ENCODE data around the gene SDK1.

Gene SDK1

DNA sequence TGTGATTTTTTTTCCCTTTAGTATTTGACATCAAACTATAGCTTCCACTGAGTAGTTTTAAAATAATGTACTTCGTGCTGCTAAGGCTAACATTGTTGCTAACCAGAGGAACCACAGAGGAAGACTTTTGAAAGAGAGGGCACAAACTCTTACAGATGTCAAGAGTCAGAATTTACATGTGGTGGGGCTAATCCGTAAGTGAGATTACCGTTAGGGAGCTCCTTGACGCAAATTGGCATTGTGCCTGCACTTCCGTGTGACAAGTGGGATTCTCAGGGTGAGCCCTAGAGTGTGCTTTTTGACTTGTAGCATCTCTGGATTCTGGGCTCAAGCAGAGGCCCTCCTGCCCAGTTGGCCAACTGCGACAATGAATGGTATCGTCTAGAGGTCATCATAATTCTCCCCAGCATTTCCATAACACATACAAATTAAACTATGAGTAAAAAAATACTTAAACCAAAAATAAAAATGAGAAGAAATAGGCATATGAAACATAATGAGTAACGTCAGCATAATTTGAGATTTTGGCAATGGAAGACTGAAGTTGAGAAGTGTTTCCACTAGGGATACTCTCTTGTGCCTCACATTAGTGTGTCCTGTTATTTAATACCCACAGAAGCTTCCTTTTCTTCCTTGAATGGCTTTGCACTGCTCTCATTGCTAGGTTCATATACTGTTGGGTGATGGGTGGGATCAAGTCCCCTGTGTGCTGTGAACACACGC, 164.0 kb downstream of the SDK1 start:
- DNase-seq, result no peak

DNA sequence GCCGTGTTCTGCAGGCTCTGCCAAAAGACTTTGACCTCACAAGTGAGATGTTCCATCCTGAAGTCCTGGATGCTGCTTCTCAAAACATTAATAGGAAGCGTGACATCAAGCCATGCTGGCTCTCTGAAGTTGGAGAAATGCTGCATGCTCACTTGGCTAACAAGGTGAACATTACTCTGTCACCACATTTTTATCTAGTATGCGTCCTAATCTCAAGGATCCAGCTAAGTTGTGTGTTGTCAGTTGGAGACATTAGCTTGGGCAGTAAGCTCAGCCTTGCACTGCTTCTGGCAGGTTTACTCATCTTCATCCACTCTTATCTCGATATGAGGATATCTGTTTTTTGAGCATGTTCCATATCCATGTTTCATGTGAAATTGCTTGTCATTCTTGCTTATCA, 165.2 kb downstream of the SDK1 start:
- no peak for DNase-seq

DNA sequence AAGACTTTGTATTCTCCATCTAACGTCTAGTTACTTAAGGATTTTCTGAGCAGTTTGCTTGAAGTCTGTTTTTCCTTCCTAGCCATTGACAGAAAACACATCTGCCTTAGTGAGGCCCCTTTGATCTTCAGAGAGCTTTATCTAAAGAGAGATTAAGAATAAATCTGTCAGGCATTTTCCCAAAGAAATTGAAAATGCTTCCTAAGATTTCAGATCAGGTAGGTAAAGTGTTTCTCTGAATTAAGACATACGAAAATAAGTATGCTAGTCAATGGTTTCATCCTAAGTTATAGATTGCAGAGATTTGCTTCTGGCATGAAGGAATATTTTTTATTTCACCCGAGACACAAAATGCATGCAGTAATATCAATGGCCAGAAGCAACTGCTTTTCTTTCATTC, 168.6 kb downstream of the SDK1 start:
- no peak for DNase-seq

DNA sequence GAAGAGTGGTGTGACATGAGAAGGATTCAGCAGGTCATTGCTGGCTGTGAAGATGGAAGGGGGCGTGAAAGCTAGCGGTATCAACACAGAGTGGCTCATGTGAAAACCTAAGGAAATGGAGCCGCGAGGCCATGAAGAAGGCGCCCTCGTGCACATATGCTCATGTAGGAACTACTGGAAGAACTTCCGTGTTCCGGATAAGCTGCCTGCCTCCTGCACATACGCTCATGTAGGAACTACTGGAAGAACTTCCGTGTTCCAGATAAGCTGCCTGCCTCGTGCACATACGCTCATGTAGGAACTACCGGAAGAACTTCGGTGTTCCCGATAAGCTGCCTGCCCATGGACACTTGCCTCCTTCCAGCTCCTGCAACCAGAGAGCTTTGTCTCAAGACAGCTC, 179.1 kb downstream of the SDK1 start:
- no peak for DNase-seq

DNA sequence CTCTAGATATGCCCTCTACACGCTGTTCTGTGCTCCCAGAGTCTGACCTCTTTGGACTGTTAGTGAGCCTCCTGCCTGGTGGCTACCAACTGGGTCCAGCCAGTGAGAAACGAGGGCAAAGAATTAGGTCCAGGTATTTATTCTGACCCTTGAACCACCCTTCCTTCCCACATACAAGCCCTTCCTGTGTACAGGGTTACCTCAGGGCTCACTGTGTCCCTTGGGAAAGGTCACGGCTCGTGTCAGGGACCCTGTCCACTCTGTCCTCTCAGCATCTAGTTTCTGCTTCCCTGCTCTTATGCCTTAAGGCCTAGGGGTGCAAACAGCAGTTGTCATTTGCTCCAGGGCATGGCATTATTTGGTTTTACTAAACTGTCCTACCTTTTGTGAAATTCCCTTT, 180.4 kb downstream of the SDK1 start:
- no peak for DNase-seq

DNA sequence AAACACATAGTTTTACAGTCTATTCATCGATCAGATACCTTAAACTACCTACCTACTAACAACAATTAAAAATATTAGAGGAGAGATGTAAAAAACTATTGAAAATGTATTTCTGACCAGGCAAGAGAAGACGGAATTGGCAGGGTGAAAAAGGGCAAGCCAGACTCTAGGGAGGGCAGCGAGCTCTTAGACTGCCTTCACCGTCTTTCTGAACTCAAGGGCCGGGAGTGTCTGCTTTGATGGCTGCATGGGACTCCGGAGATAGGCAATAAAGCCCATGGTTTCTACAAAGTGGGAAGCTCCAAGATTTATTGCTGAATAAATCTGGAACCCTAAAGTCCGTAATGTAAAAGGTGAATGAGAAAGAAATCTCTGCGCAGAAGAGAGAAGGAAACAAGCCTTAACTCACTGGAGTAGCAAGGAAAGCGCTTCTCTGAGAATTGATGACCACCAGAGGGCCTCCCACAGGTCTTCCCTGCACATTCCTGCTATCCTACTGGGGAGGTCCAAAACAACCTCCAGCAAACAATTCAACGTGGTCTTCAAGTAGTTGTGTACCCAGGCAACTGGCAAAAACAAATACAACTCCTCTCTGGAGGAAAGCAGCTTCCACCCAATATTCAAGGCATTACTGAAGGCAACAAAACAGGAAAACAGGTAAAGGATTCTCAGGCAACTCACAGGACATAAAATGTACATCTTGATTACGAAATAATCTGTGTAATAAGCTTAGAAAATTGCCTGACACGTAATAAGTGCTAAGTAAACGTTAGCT, 181.3 kb downstream of the SDK1 start:
- DNase-seq, result no peak

DNA sequence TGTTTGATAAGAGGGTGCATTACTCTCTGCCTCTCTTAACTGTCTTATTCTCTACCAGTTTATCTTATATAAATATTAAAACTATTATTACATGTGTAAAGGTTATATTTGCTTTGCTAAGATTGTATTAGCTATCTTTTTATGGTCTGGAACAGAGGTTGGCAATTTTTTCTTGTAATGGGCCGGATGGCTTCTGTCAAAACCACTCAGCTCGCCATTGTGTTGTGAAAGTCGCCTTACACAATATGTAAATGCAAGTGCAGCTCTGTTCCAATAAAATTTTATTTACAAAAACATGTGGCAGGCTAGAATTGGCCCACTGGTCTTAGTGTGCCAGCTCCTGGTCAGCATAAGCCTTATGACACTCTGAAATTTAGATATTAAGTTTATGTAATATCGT, 185.8 kb downstream of the SDK1 start:
- DNase-seq, result no peak

DNA sequence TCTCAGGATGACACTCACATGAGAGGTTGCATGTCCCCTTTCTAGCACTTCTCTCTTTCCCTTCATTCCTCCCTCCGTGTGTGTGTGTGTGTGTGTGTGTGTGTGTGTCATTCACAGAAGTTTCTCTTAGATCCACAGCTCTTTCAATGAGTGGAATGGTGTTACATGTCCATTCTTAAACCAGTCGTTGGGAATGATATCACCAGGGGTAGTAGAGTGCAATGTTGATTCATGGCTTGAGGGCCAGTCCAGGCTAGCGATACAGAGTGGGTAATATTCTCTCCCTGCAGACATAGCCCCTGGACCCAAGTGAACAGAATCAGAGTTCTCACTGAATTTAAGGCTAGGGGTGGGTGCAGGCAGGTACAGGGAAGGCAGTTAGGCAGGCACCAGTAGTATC, 187.8 kb downstream of the SDK1 start:
- DNase-seq, result no peak

DNA sequence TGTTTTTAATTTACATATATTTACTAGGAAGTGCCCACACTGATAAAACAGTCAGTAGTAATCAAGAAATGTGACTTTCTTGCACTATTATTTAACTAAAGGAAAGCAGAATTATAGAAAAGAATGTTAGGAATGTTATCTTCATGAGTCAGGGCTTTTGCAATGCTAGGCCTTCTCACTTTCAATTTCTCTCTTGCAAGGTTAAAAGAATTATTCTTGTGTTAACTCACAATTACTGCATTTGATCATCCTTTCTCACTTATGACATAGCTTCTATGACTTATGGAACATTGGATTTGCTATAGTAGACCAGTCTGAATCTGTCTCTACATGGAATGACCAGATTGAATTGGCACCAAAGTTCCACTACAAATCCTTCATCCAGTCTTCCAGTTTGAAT, 192.4 kb downstream of the SDK1 start:
- DNase-seq, result no peak

DNA sequence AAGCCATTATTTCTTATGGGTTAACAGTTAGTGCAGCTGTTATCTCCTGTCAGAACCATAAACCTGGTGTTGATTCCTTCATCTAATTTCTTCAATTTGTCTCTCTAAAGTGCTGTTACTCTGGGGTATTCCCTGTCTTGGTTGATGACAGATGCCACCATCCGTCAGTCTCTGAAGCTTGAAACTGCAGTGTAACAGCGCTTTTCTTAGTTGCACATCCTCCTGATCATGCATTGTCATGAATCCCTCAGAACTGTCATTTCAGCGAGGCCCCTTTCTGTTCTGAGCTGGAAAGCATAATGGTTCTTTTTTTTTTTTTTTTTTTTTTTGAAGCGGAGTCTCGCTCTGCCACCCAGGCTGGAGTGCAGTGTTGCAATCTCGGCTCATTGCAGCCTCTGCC, 193.9 kb downstream of the SDK1 start:
- no peak for DNase-seq

DNA sequence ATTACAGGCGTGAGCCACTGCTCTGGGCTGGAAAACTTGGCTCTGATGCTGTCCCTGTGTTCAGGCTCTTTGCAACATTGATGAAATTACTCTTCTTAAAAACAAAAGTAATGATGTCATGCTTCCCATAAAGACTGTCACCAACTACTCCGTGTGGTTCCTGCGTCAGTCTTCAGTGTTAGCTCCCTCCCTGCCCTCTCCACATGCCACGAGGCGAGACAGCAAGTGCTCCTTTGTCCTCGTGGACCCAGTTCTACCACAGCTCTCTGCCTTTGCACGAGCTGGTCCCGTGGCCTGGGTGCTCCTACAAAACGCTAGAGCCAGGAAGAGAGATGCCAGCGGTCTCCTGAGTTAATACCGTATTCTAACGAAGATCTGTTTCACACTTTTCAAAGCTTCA, 194.5 kb downstream of the SDK1 start:
- no peak for DNase-seq

DNA sequence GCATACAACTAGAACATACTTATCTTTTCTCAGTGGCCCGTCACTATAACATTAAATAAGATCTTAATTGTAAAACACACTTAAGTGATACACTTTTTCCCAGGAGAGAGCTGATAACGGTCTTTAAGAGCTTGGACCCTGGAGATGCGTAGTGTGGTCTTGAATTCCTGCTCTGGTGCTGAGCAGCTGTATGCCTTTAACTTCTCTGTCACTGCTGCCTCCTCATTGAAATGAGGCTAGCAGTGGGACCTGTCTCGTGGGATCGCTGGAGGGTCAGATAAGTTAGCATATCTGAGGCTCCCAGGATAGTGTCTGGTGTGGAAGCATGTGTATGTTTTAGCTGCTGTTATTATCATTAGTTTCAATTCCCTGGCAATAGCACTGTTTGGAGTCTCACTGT, 194.9 kb downstream of the SDK1 start:
- no peak for DNase-seq

DNA sequence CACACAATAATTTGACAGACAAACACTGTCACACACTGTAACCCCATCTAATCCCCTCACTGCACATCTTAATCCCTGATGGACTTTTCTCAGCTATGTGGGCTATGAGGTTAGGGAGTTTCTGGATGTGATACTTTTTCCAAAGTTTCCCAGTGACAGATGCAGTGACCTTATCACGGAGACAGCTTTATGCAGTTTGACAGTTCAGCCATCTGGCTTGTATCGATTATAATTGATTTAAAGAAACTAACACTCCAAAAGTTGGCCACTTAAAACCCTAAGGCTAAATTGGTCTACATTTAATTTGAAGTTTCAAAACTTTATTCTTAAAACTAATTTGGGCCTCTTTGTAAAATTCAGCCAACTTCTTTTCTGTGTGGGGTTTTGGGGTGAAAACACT, 196.7 kb downstream of the SDK1 start:
- no peak for DNase-seq

DNA sequence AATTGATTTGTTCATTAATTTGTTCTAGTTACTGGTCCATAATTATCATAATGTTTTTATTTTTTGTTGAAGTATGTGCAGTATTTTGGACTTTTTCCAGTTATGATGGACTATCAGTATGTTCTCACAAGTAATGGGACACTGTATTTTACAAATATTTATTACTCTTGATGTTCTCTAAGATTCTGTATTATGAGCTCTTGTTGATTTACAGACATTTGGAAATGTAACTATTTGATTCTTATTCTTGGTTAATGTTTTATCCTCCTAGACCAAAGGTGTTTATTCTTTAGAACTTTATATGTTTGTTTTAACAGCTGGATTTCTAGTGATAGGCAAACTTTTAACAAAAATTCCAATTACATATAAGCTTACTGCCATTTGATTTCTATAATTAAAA, 200.6 kb downstream of the SDK1 start:
- no peak for DNase-seq

DNA sequence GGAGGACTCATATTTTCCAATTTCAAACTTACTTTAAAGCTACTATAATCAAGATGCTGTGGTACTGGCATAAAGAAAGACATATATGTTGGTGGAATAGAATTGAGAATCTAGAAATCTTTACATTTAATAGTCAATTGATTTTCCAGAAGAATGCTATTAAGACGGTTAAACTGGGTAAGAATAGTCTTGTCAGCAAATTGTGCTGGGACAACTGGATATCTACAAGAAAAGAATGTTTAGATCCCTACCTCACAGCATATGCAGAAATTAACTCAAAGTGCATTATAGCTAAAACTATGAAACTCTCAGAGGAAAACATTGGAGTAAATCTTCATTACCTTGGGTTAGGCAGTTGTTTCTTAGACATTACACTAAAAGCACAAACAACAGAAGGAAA, 203.3 kb downstream of the SDK1 start:
- no peak for DNase-seq

DNA sequence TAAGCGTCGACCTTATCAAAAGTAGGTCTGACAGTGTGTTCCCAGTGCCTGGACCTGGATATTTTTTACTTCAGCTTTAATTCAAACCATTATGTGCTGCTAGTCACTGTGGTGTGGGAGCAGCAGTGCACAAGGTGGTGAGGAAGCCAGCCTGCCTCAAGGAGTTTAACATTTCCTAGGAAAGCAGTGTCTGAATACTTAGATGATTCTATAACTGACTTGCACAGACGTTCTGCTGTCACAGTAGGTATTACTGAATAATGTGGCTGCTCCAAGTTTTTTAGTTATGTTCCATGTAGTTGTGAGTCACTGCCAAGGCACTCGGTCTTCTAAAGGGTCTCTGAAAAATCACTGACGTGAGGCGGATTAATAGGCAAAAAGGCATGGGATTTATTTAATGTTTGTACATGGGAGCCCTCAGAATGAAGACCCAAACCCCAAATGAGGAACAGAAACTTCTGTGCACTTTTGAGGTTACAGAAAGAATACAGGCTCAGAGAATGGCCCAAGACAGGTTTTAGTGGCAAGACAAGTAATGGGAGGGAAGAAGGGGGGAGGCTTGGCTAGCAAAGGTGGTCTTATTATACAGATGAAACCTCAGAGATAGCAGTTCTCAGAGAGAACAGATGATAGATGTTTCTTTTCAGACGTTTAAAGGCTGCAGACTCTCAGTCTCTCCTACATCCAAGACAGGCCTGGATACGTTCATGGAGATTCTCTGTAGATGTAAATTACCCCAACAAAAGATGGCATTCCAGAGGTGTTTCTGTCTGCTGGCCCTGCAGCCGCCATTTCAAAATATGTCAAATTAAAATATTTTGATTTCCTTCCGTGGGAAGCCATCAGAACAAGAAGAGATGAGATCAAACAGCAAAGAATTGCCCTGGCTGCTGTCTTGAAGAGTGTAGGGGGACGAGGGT, 209.3 kb downstream of the SDK1 start:
- DNase-seq, result no peak

DNA sequence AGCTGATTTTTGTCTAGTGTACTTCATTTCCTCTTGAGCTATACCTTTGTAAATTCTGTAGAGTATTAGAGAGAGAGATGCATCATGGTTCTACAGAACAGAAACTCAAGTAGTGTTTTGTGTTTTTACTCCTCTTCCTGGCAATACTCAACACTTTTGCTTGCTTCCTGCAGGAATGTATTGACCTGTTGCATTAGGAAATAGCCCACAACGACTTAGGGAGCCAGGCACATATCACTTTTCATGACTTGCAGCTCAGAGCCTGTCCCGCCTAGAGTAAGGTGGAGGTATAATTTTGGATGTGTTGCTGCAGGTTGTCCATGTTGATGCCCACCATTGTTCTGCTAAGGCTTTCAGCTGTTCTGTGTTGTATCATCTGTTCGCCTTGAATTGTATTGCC, 216.3 kb downstream of the SDK1 start:
- no peak for DNase-seq

DNA sequence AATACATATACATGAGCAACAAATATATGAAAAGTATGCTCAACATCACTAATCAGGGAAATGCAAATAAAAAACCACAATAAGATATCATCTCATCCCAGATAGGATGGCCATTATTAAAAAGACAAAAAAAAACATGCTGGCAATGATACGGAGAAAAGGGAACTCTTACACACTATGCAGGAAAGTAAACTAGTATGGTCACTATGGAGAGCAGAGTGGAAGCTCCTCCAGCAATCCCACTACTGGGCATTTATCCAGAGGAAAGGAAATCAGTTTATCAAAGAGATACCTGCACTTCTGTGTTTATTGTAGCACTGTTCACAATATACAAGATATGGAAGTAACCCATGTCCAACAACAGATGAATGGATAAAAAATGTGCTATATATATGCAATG, 217.5 kb downstream of the SDK1 start:
- no peak for DNase-seq

DNA sequence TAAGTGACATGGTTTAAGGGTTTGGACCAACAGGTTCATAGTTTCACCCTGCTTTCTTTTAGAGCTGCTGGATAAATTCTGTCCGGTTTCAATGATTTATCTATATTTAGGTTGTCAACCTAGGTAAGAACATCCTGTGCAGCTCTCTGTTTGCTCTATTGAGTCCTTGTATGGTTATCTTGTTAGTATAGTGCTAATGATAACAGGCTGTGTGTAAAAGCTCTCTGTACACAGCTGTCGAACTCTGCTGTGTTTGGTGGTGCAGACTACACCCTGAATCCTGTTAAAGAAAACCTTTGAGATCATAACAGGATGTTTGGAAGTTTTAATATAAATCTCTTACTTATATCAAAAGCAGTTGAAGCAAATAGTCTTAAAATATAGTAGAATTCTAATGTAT, 219.2 kb downstream of the SDK1 start:
- DNase-seq, result no peak

DNA sequence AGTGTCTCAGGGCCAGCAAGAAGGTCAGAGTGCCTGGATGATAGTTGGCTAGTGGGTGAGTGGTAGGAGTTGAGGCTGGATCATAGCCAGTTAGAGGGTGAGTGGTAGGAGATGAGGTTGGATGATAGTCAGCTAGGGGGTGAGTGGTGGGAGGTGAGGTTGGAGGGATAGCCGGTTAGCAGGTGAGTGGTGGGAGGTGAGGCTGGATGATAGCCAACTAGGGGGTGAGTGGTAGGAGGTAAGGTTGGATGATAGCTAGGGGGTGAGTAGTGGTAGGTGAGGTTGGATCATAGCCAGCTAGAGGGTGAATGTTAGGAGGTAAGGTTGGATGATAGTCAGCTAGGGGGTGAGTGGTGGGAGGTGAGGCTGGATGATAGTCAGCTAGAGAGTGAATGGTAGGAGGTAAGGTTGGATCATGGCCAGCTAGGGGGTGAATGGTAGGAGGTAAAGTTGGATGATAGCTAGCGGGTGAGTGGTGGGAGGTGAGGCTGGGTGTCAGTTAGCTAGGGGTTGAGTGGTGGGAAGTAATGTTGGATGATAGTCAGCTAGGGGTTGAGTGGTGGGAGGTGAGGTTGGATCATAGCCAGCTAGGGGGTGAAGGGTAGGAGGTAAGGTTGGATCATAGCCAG, 226.6 kb downstream of the SDK1 start:
- no peak for DNase-seq

DNA sequence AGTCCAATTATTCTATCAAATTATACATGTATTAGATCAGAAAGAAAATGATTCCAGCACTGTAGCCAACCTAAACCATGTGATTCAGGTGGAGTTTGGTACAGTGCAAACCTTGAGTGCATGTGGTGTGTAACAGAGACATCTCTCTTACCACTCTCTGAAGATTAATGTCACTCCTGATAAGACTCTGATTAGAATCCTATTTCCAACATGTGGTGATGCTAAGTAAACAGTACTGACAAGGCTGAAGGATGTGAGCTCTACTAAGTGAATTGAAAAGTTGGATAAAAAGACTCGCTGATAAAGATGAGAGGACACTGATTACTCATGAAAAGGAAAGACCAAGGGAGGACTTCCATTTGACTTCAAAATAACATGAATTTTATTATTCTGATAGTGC, 232.0 kb downstream of the SDK1 start:
- no peak for DNase-seq

DNA sequence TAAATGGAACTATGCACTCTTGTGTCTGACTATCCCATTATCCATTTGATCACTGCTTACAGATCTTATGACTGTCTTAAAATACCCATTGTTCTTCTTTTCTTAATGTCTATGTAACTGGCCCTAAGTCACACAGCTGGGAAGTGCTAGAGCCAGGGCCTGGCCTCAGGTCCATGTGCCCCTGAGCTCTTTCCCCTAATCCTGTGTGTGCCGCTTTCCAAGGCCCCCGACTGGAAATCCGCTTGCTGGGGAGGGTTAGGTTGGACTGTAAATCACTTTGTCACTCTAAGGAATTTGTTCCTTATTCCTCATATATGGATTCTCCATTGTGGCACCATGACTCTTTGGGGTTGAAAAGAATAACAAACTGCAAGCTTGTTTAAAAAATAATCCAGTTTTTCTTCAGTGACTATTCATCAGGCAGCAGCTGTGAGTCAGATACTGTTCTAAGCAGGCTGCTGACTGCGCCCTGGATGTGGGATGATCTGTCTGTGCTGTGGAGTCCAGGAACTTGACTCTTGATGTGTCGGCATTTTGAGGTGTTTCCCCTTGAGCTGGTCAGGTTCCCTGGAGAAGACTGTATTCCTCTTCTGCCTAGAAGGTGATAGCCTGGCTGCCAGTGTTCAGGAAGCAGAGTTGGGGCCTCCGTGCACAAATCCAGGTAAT, 236.3 kb downstream of the SDK1 start:
- no peak for DNase-seq

DNA sequence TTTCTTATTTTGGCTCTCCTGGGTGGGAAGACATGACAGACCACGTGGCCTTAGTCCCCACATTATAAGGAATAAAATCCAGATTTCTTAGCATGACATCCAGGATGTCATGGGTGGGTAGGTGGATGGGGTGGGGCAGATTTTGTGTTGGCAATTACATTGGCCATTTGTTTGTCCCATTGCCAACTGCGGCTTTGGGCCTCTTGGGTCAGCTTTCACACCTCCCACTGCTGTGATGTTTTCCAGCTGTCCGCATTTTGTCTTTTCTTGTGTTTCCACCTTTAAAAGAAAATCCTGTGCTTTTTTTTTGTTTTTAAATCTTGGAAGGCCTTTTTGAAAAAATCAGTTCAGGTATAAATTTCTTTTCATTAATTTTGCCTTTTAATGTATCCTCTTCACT, 237.0 kb downstream of the SDK1 start:
- no peak for DNase-seq

Data from GOT3 (cell line).